ENCODE data around the gene SH2D6.
A peak's percentile ranks its signal among the peaks of the same experiment; 100 is the strongest.

The SH2D6 gene

DNA sequence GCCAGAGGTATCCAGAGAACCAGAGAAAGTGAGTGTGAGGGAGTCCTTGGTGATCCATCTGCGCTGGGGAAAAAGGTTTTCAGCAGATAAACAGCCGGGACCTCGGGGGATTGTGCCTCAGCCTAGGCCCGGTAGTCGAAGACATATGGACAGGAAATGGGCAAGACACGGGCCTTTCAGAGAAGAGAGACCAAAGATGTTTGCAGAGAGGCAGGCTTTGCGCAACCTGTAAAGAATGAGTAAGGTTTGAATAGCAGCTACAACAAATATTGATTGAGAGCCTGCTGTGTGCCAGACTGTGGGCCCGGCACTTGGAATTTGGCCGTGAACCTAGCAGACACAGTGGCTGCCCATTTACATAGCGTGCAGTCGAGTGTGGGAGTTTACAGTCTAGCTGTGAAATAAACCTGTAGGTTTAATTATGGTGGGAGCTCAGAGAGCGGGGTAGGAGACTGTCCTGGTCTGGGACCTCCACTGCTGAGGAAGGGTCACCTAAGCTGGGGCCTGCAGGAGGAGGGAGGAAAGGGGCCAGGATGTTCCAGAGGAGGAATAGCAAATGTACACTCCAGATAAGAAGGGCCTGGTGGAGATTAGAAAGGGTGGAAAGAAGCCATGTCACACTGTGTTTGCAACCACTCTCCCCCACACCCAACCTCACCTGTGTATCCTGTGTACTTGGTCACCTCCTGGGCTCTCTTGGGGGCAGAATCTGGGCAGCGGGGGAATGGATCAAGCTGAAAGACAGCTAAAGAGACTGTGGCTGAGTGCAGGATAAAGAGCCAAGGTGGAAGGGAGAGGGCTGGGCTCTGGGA lies 3.0 kb downstream of the SH2D6 start:
- DNase-seq (ENCODE audit: extremely low read depth in 1 of 2, low read depth in 1 of 2), result no peak

DNA sequence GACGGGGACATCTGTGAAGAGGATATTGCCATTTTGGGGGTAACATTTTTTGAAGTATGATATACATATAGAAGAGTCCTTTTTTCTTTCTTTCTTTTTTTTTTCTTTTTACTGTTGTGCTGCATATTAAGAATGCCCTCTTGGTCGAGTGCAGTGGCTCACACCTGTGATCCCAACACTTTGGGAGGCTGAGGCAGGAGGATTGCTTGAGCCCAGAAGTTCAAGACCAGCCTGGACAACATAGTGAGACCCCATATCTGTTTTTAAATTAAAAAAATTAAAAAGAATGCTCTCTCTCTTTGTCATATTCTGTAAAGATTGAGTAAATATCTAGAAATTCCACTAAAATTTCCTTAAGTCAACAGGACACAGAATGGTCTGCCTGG lies 3.6 kb downstream of the SH2D6 start:
- no peak for DNase-seq (ENCODE audit: extremely low read depth in 1 of 2, low read depth in 1 of 2)

DNA sequence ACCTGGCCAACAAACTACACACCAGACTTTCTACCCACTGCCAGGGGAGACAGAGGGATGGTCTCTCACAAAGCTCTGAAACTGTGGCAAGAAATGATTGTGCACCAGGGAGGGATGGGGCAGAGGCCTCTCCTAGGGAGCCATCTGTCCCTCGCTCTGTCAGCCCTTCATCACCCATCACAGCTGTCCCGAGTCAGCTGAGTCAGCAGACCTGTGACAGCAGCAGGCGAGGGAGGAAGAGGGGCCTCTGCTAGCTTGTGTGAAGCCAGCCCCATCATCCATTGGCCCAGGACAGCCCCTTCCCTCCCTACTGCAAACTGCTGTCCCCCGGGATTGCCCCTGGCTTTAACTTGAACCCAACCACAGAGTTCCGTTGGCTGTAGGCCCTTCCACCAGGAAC lies 5.0 kb downstream of the SH2D6 start:
- DNase-seq (ENCODE audit: extremely low read depth in 1 of 2, low read depth in 1 of 2), result no peak

GRCh38 chr2:85425588-85425987 lies 7.1 kb downstream of the SH2D6 start:
- DNase-seq (ENCODE audit: extremely low read depth in 1 of 2, low read depth in 1 of 2), result no peak

DNA sequence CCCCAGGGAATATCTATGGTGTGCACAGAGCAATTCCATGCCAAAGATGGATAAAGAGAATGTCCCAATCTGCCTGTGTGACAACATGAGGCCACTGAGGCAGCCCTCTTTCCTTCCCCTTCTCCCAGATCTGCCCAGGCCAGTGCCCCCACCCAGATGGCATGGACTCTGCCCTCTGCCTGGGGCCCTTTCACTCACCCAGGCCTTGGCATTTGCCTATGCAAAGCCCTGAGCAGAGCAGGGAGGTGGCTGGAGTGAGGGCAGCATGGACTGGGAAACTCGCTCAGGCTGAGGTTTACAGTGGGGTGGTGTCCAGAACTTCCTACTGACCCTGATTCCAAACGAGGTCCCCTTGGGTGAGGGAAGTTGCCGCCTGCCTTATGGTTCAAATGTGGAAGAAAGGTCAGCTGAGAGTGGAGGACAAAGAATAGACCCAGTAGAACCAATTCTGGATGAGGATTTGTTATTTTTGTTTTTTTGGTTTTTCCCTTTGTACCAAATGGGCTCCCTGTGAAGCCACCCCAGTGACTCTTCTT lies 8.9 kb downstream of the SH2D6 start:
- DNase-seq (ENCODE audit: extremely low read depth in 1 of 2, low read depth in 1 of 2), result no peak

DNA sequence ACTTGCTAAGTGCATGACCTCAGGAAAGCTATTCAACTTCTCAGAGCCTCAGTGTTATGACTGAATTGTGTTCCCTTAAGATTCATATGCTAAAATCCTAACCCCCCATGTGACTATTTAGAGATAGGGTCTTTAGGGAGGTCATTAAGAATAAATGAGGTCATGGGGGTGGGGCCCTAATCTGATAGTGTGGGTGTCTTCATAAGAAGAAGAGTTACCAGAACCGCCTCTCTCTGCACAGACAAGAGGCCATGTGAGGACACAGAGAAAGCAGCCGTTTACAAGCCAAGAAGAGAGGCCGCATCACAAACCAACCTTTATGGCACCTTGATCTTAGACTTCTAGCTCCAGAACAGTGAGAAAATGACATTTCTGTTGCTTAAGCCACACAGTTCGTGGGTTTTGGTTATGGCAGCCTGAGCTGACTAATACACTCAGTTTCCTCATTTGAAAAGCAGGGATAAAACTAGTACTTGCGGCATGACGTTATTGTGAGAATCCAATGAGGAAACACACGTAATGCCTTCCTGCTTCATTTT lies 9.9 kb downstream of the SH2D6 start:
- DNase-seq (ENCODE audit: extremely low read depth in 1 of 2, low read depth in 1 of 2), result no peak

- no peak for DNase-seq (ENCODE audit: extremely low read depth in 1 of 2, low read depth in 1 of 2)
These were observed 10.9 kb downstream of the SH2D6 start for GRCh38 chr2:85429213-85429923.

- no peak for DNase-seq (ENCODE audit: extremely low read depth in 1 of 2, low read depth in 1 of 2)
These were observed 11.4 kb downstream of the SH2D6 start for GRCh38 chr2:85429924-85430289.

DNA sequence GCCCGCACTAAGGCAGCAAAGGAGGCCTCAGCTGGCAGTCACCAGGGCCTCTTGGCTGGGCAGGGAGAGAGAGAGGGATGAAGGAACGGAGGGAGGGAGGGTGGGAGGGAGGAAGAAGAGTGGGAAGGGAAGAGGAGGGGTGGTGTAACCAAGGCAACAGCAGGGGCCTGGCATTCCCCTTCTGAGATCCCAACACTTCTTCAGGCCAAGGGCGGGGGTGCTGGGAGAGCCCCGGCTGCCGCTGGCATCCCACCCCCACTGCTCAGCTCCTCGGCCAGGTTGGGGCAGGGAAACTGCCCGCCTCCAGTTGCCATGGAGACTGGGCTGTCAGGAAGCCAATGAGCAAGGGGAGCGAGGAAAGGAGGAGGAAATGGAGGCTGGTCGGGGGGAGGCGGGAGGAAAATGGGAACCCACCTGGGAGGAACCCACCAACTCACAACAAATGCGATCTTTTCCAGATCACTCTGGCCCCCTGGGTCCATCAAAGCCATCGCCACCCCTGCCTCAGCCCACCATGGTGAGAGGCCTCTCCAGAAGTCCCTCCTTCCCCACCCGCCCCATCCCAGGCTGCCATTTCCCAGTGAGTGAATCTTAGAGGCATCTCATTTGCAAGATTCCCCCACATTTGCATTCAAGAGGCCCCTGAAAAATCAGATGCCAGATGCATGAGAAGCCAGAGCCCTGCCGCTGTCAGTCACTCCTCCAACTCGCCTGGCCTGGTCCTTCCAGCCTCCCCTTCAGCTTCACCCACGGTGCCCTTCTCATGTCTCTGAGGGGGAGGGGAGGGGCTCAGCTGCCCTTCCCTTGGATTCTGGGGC lies 12.4 kb downstream of the SH2D6 start:
- no peak for DNase-seq (ENCODE audit: extremely low read depth in 1 of 2, low read depth in 1 of 2)

DNA sequence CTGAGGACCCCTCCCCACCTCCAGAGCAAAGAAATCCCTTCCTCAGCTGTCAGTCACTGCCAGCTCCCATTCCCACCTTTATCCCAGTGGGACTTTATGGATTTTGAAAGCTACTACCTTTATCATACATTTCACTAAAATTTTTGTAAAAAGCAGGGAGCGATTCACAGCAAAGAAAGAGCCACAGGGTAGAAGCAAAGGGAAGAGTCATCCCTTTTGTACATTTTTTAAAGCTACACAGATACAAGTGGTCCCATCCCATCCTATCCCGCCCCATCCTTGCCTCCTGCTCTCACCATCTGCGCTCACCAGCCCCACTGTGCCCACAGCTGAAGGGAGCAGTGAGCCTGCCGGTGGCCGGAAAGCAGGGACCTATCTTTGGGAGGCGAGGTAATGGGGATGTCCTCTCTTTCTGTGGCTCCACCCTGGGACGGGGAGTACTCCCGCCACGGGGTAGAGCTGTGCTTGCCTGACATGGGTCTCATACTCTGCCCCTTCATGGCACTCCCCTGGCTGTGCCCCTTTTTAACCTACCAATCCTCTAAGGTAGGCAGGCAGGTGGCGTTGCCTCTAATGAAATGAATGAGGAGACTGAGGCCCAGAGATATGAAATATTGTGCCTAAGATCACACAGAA lies 13.2 kb downstream of the SH2D6 start:
- no peak for DNase-seq (ENCODE audit: extremely low read depth in 1 of 2, low read depth in 1 of 2)

DNA sequence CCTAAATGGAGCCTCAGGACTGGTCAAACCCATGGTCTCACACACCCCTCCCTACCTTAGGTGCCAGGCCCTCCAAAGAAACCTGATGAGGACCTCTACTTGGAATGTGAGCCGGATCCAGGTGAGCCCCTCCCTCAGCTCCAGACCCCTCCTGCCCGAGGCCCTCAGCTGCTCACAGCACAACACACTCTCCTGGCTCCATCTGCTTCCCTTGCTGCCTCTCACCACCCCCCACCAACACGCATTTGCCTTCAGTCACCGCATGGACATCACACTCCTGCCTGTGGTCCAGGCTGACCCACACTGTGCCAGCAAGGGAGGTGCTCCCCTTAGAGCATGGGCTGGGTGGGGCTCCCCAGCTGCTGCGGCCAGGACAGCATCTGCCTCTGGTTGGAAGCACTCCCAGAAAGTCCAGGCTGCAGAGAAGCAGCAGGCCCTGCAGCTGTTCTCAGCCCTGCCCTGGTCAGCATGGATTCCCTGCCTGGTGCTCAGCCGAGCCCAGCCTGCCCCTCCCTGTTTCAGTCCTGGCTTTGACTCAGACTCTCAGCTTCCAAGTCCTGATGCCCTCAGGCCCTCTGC lies 15.1 kb downstream of the SH2D6 start:
- no peak for DNase-seq (ENCODE audit: extremely low read depth in 1 of 2, low read depth in 1 of 2)

- no peak for DNase-seq (ENCODE audit: extremely low read depth in 1 of 2, low read depth in 1 of 2)
These were observed 16.2 kb downstream of the SH2D6 start for GRCh38 chr2:85434696-85435095.

GRCh38 chr2:85435220-85435958 lies 16.9 kb downstream of the SH2D6 start:
- no peak for DNase-seq (ENCODE audit: extremely low read depth in 1 of 2, low read depth in 1 of 2)

- DNase-seq (ENCODE audit: extremely low read depth in 1 of 2, low read depth in 1 of 2), result no peak
These were observed 17.7 kb downstream of the SH2D6 start for GRCh38 chr2:85435981-85436835.

- DNase-seq (ENCODE audit: extremely low read depth in 1 of 2, low read depth in 1 of 2), result no peak
These were observed 18.4 kb downstream of the SH2D6 start for GRCh38 chr2:85436836-85437487.

GRCh38 chr2:85437488-85438200 lies 19.1 kb downstream of the SH2D6 start:
- peak; percentile 43 to 62 for DNase-seq (ENCODE audit: extremely low read depth in 1 of 2, low read depth in 1 of 2)

- DNase-seq (ENCODE audit: extremely low read depth in 1 of 2, low read depth in 1 of 2), result no peak
These were observed 19.9 kb downstream of the SH2D6 start for GRCh38 chr2:85438201-85439024.

Data from stimulated activated CD8-positive, alpha-beta memory T cell treated with anti-CD3 and anti-CD28 coated beads, Interleukin-7, amount 100 ng/mL, for 48 hours (primary cell).